Ascending aorta (tissue), 2 donors: ENCODE results near the gene NYAP1. TPM values are rescaled to one million over a fixed set of nuclear protein-coding genes. Genes with fewer than 3 reads are reported as not detected.
"Not testable (repeated sequence)": the region's sequence is repeated elsewhere in the genome, so short reads cannot be mapped to it uniquely, and the experiment has no call there.

Experiments used
- DNase-seq, 2 donors: peaks; one replicate each; pipeline ENCODE4 v3.0.0-alpha.2; 2019; ENCODE audit warnings: low spot score in 2 of 2
- H3K27ac ChIP-seq, 2 donors: fragments of 200-600 bp; sonication (generic); one replicate each; pipeline ENCODE4 v1.5.1; 2016 to 2017; ENCODE audit warnings: mild to moderate bottlenecking in 1 of 2
- H3K27me3 ChIP-seq: fragments of 200-600 bp; sonication (generic); one replicate; pipeline ENCODE4 v1.5.1; 2017
- H3K36me3 ChIP-seq, 2 donors: fragments of 200-600 bp; sonication (generic); one replicate each; pipeline ENCODE4 v1.5.1; 2016
- H3K4me1 ChIP-seq, 2 donors: fragments of 200-600 bp; sonication (generic); one replicate each; pipeline ENCODE4 v1.5.1; 2016 to 2017; ENCODE audit warnings: mild to moderate bottlenecking in 1 of 2
- H3K4me3 ChIP-seq, 2 donors: fragments of 200-600 bp; sonication (generic); one replicate each; pipeline ENCODE4 v1.5.1; 2016 to 2017; ENCODE audit warnings: mild to moderate bottlenecking in 1 of 2
- H3K9me3 ChIP-seq, 2 donors: fragments of 200-600 bp; sonication (generic); one replicate each; pipeline ENCODE4 v1.5.1; 2016
- intact Hi-C: fragments of 100-400 bp; cut with DNase I; formaldehyde crosslinking; loops from one replicate; pipeline ENCODE4 v1.15.1; 2023
- total RNA-seq: library from RNA; depleted of rRNA; stranded (reverse); fragments of >200 nt; gene quantifications from one replicate; pipeline ENCODE4 v1.1.0, GENCODE V29; 2016
- TF ChIP-seq, protein P1 (sequence below), 3 experiments: fragments of 200-600 bp in 2 of 3; fragments of 450-650 bp in 1 of 3; sonication (generic) in 2 of 3; IDR thresholded peaks; one replicate each; pipeline ENCODE4 v1.5.1; 2016 to 2019; ENCODE audit warnings: antibody characterized with exemption in 3 of 3, mild to moderate bottlenecking in 1 of 3, moderate library complexity in 1 of 3

NYAP1 gene
- total RNA-seq, 1 donor from 2014 or later, result 0.96 TPM

DNA sequence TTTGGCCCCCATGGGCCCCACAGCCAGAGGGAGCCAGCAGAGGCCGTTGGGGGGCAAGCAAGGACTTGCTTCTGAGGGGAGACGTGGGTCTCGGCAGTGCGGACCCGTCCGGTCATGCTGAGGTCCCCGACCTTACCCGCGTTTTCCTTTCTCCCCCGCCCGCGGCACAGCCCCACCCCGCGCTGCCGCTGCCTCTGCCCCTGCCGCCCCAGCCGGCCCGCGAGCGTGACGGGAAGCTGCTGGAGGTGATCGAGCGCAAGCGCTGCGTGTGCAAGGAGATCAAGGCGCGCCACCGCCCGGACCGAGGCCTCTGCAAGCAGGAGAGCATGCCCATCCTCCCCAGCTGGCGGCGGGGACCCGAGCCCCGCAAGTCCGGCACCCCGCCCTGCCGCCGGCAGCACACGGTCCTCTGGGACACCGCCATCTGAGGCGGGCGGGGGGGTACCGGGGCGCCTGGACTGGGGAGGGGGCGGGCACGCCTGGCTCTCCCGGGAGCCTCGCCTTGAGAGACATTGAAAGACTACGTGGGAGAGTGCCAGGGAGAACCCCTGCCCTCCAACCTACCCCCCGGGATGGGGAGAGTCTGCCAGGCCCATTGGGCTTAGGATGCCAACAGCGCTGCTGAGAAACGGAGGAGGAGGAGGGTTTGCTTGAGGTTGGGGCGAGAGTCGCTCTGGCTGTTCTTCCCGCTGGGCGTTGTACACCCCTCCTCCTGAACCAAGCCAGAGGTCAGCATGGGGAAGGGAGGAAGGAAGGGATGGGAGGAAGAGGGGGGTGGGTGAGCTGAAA is 9.9 kb downstream of the NYAP1 start:
- intact Hi-C loops, result no loop called here
- no peaks in the 10 kb centered on the region for H3K27me3 ChIP-seq
- no peaks in the 10 kb centered on the region for H3K36me3 ChIP-seq
- no peaks in the 10 kb centered on the region for H3K9me3 ChIP-seq
- TF ChIP-seq, protein P1, sequence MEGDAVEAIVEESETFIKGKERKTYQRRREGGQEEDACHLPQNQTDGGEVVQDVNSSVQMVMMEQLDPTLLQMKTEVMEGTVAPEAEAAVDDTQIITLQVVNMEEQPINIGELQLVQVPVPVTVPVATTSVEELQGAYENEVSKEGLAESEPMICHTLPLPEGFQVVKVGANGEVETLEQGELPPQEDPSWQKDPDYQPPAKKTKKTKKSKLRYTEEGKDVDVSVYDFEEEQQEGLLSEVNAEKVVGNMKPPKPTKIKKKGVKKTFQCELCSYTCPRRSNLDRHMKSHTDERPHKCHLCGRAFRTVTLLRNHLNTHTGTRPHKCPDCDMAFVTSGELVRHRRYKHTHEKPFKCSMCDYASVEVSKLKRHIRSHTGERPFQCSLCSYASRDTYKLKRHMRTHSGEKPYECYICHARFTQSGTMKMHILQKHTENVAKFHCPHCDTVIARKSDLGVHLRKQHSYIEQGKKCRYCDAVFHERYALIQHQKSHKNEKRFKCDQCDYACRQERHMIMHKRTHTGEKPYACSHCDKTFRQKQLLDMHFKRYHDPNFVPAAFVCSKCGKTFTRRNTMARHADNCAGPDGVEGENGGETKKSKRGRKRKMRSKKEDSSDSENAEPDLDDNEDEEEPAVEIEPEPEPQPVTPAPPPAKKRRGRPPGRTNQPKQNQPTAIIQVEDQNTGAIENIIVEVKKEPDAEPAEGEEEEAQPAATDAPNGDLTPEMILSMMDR (IDR thresholded peaks at IDR 0.05), result no peak
- DNase-seq, result no peak
- no peak overlapping the region for H3K27ac ChIP-seq
- no peaks in the 10 kb centered on the region for H3K4me1 ChIP-seq
- H3K4me3 ChIP-seq, result peak overlapping the region; percentile 34 to 54

DNA sequence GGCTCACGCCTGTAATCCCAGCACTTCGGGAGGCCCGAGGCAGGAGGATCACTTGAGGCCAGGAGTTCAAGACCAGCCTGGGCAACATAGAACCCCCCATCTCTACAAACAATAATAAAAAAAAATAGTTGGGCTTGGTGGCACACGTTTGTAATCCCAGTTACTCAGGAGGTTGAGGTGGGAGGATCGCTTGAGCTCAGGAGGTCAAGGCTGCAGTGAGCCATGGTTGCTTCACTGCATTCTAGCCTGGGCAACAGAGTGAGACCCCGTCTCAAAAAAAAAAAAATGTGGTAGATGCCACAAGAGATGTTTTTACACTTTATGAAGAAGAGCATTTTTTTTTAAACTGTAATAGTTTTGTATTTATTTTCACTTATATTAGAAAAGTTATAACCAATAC is 12.8 kb downstream of the NYAP1 start:
- no peak overlapping the region for H3K4me3 ChIP-seq
- no peak for DNase-seq
- no peaks in the 10 kb centered on the region for H3K4me1 ChIP-seq
- no peaks in the 10 kb centered on the region for H3K9me3 ChIP-seq
- no peak overlapping the region for H3K27ac ChIP-seq
- no peaks in the 10 kb centered on the region for H3K27me3 ChIP-seq
- intact Hi-C loops, result no loop called here
- TF ChIP-seq, protein P1 (IDR thresholded peaks at IDR 0.05), result no peak
- H3K36me3 ChIP-seq, result no peaks in the 10 kb centered on the region

DNA sequence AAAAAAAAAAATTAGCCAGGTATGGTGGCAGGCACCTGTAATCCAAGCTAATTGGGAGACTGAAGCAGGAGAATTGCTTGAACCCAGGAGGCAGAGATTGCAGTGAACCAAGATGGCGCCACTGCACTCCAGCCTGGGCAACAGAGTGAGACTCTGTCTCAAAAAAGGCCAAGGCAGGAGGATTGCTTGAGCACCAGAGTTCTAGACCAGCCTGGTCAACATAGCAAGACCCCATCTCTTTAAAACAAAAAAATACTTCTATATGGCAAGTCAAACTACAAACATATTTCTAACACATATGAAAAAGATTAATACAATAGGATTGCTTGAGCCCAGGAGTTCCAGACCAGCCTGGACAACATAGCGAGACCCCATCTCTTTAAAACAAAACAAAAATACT is 17.0 kb downstream of the NYAP1 start:
- H3K27ac ChIP-seq, H3K36me3 ChIP-seq, H3K27me3 ChIP-seq, H3K9me3 ChIP-seq, intact Hi-C loops, H3K4me1 ChIP-seq, H3K4me3 ChIP-seq, DNase-seq: not testable (repeated sequence)

DNA sequence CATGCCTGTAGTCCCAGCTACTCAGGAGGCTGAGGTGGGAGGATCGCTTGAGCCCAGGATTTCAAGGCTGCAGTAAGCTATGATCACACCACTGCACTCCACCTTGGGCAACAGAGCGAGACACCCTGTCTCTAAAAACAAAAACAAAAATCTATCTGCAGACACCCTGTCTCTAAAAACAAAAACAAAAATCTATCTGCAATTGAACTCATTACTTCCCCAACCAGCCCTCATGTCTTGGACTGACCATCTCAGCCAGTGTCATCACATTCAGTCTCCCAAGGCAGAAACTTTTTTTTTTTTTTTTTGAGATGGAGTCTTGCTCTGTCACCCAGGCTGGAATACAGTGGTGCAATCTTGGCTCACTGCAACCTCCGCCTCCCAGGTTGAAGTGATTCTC is 20.3 kb downstream of the NYAP1 start:
- H3K27me3 ChIP-seq, intact Hi-C loops, H3K4me3 ChIP-seq, H3K4me1 ChIP-seq, H3K27ac ChIP-seq, H3K36me3 ChIP-seq, DNase-seq, H3K9me3 ChIP-seq: not testable (repeated sequence)

DNA sequence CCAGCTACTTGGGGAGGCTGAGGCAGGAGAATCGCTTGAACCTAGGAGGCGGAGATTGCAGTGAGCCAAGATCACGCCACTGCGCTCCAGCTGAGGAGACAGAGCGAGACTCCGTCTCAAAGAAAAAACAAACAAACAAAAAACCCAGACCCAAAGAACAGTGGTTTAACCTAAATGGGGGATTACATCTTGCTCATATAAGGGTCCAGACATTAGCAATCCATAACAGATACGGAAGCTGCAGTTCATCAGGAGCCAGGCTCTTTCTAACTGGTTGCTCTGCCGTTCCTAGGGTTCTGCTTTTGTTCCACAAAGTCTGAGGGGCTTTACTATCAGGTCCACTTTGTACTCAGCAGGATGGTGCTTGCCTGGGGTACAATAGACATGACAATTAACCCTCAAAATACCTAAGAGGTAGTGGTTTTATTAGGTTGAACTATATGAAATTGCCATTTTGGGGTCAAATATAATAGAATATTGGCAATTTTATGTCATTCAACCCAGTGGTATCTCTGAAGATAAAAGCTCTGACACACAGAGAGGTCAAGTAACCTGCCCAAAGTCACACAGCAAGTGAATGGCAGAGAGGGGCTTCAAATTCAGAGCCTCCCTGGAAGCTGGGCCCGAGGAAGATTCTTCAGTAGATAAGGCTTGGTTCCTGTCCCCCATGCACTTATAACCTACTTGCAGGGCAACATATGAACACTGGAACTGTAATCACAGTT is 21.3 kb downstream of the NYAP1 start:
- H3K36me3 ChIP-seq, result no peaks in the 10 kb centered on the region
- H3K4me3 ChIP-seq, result no peak overlapping the region
- no peak for DNase-seq
- TF ChIP-seq, protein P1 (IDR thresholded peaks at IDR 0.05), result no peak
- no peaks in the 10 kb centered on the region for H3K9me3 ChIP-seq
- no peaks in the 10 kb centered on the region for H3K27me3 ChIP-seq
- intact Hi-C loops, result no loop called here
- H3K4me1 ChIP-seq, result no peaks in the 10 kb centered on the region
- H3K27ac ChIP-seq, result no peak overlapping the region

DNA sequence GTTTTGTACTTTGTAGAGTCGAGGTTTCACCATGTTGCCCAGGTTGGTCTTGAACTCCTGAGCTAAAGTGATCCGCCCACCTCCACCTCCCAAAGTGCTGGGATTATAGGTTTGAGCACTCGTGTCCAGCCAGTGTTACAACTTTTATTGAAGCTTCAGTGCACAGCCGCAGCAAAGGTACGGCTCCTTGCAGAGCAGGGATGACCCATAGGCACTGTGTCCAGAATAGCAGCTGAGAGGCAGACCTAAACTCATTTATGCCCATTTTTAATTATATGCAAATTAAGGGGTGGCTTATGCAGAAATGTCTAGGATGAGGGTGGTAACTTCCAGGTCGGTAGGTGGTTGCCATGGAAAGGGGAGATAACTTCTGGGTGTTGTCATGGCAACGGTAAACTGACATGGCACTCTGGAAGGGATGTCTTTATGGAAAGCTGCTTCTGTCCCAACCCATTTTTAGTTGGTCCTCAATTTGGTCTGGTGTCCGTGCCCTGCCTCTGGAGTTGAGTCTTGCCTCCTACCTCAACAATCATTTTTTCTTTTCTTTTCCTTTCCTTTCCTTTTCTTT is 22.7 kb downstream of the NYAP1 start:
- no peak overlapping the region for H3K27ac ChIP-seq
- no peak for DNase-seq
- no peaks in the 10 kb centered on the region for H3K27me3 ChIP-seq
- no peaks in the 10 kb centered on the region for H3K36me3 ChIP-seq
- no peaks in the 10 kb centered on the region for H3K4me1 ChIP-seq
- TF ChIP-seq, protein P1 (IDR thresholded peaks at IDR 0.05), result no peak
- no peak overlapping the region for H3K4me3 ChIP-seq
- intact Hi-C loops, result no loop called here
- no peaks in the 10 kb centered on the region for H3K9me3 ChIP-seq
